Bronchial epithelial cell (primary cell): ENCODE data around the gene MRI1. TPM values are rescaled to one million over a fixed set of nuclear protein-coding genes. Genes with fewer than 3 reads are reported as not detected.

Source experiments
- DNase-seq: peaks from one replicate; pipeline ENCODE4 v3.0.0-alpha.2; 2010; ENCODE audit warnings: low read depth
- FAIRE-seq: peaks from 2 replicates; lab custom pipeline; 2011; peaks lifted over from hg19 to GRCh38; lab: Jason Lieb, UNC
- H3K27me3 ChIP-seq: 2 replicates; pipeline ENCODE4 v1.5.1; 2011; ENCODE audit warnings: low read length; ENCODE audit not compliant: control insufficient read depth, insufficient read depth
- H3K36me3 ChIP-seq: 2 replicates; pipeline ENCODE4 v1.5.1; 2011; ENCODE audit warnings: low read length; ENCODE audit not compliant: control insufficient read depth, insufficient read depth
- H3K4me3 ChIP-seq: 2 replicates; pipeline ENCODE4 v1.5.1; 2011; ENCODE audit warnings: mild to moderate bottlenecking, low read depth, low read length, control low read depth
- CTCF ChIP-seq: IDR thresholded peaks from 2 replicates; pipeline ENCODE4 v1.5.1; 2011; ENCODE audit warnings: mild to moderate bottlenecking, moderate library complexity, low read length, control low read depth, inconsistent platforms; ENCODE audit not compliant: insufficient read depth, severe bottlenecking
- total RNA-seq: library from RNA; depleted of rRNA; stranded (reverse); fragments of >200 nt; gene quantifications from 2 replicates; pipeline ENCODE4 v1.2.1, GENCODE V29; 2014

Gene MRI1
- total RNA-seq, 1 donor from 2014 or later = 27.9 TPM

- H3K36me3 ChIP-seq = no peaks in the 10 kb centered on the region
- no peak for TF ChIP-seq CTCF
- FAIRE-seq (no peak), DNase-seq (peak; percentile 77)
- H3K27me3 ChIP-seq = no peaks in the 10 kb centered on the region
- H3K4me3 ChIP-seq = peak overlapping the region; percentile 61
Observed at GRCh38 chr19:13794398-13794756, 30.1 kb downstream of the MRI1 start.

- no peak for FAIRE-seq
- no peak for TF ChIP-seq CTCF
- DNase-seq = peak; percentile 96
- H3K27me3 ChIP-seq = no peaks in the 10 kb centered on the region
- peak within 1 kb of the TSS; percentile 61 for H3K4me3 ChIP-seq
- H3K36me3 ChIP-seq = peaks cover 4% of the 10 kb centered on the region
Observed at GRCh38 chr19:13794757-13795589, 30.7 kb downstream of the MRI1 start, which contains the start of gene ZSWIM4. ZSWIM4 (plus strand) TSS chr19:13795443; CDS start chr19:13795649, 206 bp downstream.

- Histone ChIP-seq H3K27me3 (no peaks in the 10 kb centered on the region), H3K36me3 (peaks cover 4% of the 10 kb centered on the region), H3K4me3 (peak overlapping the region; percentile 61)
- FAIRE-seq (no peak), DNase-seq (no peak)
- no peak for TF ChIP-seq CTCF
Observed at GRCh38 chr19:13795595-13796300, 31.4 kb downstream of the MRI1 start.

GRCh38 chr19:13796301-13797057 is 32.2 kb downstream of the MRI1 start:
- peak; percentile 94 for DNase-seq
- peaks cover 5% of the 10 kb centered on the region for H3K36me3 ChIP-seq
- FAIRE-seq = no peak
- TF ChIP-seq CTCF = peak; percentile 11
- no peaks in the 10 kb centered on the region for H3K27me3 ChIP-seq
- H3K4me3 ChIP-seq = peak overlapping the region; percentile 61

GRCh38 chr19:13797058-13797440 is 32.7 kb downstream of the MRI1 start:
- H3K4me3 ChIP-seq = peak overlapping the region; percentile 7
- FAIRE-seq (no peak), DNase-seq (no peak)
- no peak for TF ChIP-seq CTCF
- peaks cover 5% of the 10 kb centered on the region for H3K36me3 ChIP-seq
- no peaks in the 10 kb centered on the region for H3K27me3 ChIP-seq
